ENCODE results near the gene TRIM59.

GRCh38 chr3:160401291-160402095 is 48.1 kb downstream of the TRIM59 start:
- no peak for TF ChIP-seq CTCF (IDR thresholded peaks at IDR 0.05)
- no peak for TF ChIP-seq POLR2A (IDR thresholded peaks at IDR 0.05)
